WI38 (cell line): ENCODE results near the gene TLE6.
"Not testable (repeated sequence)": the region's sequence is repeated elsewhere in the genome, so short reads cannot be mapped to it uniquely, and the experiment has no call there.

ENCODE experiments used
- H3K4me3 ChIP-seq: 2 replicates; pipeline ENCODE4 v1.5.1; 2011; ENCODE audit warnings: low read depth, mild to moderate bottlenecking, control low read depth, low read length
- CTCF ChIP-seq: IDR thresholded peaks from 2 replicates; pipeline ENCODE4 v1.5.1; 2012; ENCODE audit warnings: low read depth, mild to moderate bottlenecking, control low read depth, low read length

TLE6 gene

GRCh38 chr19:2984215-2984528 lies 6.8 kb downstream of the TLE6 start:
- peak overlapping the region; percentile 45 for H3K4me3 ChIP-seq
- no peak for TF ChIP-seq CTCF

- no peak for TF ChIP-seq CTCF
- no peak overlapping the region for H3K4me3 ChIP-seq
Measured at GRCh38 chr19:2986951-2987524, 9.7 kb downstream of the TLE6 start.

GRCh38 chr19:2987797-2988196 lies 10.4 kb downstream of the TLE6 start:
- TF ChIP-seq CTCF = no peak
- H3K4me3 ChIP-seq = no peak overlapping the region

GRCh38 chr19:2988568-2988967 lies 11.2 kb downstream of the TLE6 start:
- no peak overlapping the region for H3K4me3 ChIP-seq
- TF ChIP-seq CTCF = no peak

- no peak overlapping the region for H3K4me3 ChIP-seq
- TF ChIP-seq CTCF = no peak
Measured at GRCh38 chr19:2989236-2989946, 12.0 kb downstream of the TLE6 start.

- not testable (repeated sequence) for H3K4me3 ChIP-seq
Measured at GRCh38 chr19:2992333-2992732, 15.0 kb downstream of the TLE6 start.

GRCh38 chr19:2992958-2993357 lies 15.6 kb downstream of the TLE6 start:
- H3K4me3 ChIP-seq = no peak overlapping the region
- TF ChIP-seq CTCF = no peak

GRCh38 chr19:2993579-2993978 lies 16.2 kb downstream of the TLE6 start:
- no peak for TF ChIP-seq CTCF
- H3K4me3 ChIP-seq = no peak overlapping the region
